ENCODE results near the gene HMGCR.

DNA sequence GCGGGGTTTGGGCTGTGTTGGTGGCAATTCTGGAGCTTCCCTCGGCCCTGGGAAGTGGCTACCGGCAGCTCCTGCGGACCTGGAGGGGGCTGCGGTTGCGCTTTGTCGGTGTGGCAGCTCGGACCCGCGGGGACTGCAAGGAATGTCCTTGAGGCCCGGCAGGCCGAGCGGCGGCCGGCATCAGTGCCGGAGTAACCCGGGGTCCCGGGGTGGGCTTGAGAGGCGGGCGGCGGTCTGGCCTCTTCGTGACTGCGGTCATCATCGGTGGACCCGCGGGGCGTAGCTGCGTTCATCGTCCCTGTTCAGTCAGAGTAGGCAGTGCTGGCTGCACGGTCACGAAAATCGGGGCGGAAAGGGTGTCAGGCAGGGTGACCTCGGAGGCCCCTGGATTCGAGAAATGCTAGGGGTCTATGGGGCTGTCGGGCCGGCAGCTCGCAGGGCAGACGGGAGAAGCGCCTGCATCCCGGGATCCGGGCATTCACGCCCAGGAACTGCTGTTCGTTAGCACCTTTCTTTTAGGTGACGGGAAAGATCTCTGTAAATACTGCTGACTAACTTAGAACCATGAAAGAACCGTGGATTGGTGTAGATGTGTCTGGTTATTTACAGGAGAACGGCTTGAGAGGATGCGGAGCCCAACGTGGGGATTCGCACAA is 474 bp downstream of the HMGCR start:
- TF ChIP-seq EZH2 (IDR thresholded peaks at IDR 0.05; ENCODE audit: low read length, unreplicated experiment), result no peak
- TF ChIP-seq, protein P1, sequence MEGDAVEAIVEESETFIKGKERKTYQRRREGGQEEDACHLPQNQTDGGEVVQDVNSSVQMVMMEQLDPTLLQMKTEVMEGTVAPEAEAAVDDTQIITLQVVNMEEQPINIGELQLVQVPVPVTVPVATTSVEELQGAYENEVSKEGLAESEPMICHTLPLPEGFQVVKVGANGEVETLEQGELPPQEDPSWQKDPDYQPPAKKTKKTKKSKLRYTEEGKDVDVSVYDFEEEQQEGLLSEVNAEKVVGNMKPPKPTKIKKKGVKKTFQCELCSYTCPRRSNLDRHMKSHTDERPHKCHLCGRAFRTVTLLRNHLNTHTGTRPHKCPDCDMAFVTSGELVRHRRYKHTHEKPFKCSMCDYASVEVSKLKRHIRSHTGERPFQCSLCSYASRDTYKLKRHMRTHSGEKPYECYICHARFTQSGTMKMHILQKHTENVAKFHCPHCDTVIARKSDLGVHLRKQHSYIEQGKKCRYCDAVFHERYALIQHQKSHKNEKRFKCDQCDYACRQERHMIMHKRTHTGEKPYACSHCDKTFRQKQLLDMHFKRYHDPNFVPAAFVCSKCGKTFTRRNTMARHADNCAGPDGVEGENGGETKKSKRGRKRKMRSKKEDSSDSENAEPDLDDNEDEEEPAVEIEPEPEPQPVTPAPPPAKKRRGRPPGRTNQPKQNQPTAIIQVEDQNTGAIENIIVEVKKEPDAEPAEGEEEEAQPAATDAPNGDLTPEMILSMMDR (conservative IDR thresholded peaks at IDR 0.05; ENCODE audit: low read depth, low read length), result no peak

Data from PC-3 (cell line).